CD14-positive monocyte (primary cell): Measurements from ENCODE around the gene C17orf107. TPM values are rescaled to one million over a fixed set of nuclear protein-coding genes. Genes with fewer than 3 reads are reported as not detected.

Experiments used
- DNase-seq, 3 donors: peaks; one replicate each; pipeline ENCODE4 v3.0.0-alpha.2; 2011 to 2022
- H2AFZ ChIP-seq: 2 replicates; pipeline ENCODE4 v1.6.0; 2012; ENCODE audit warnings: mild to moderate bottlenecking, low read depth, low read length, inconsistent platforms; ENCODE audit not compliant: insufficient read depth, poor library complexity, severe bottlenecking
- H3K27ac ChIP-seq, 2 donors: 1 replicate in 1 of 2; 2 replicates in 1 of 2; pipeline ENCODE4 v1.5.1; 2012 to 2013; ENCODE audit warnings: low read length in 2 of 2, control low read depth in 1 of 2, inconsistent platforms in 1 of 2, low read depth in 1 of 2, mild to moderate bottlenecking in 1 of 2
- H3K27me3 ChIP-seq, 2 donors: one replicate each; pipeline versions ENCODE4 v1.6.0 to v1.6.1; 2011 to 2013; ENCODE audit warnings: low read length in 2 of 2; ENCODE audit not compliant: control insufficient read depth in 2 of 2, insufficient read depth in 2 of 2
- H3K36me3 ChIP-seq, 2 donors: replicated peaks in 1 of 2; 1 replicate in 1 of 2; 2 replicates in 1 of 2; pipeline versions ENCODE4 v1.5.1 to v1.6.1; 2012 to 2013; ENCODE audit warnings: low read length in 2 of 2, control low read depth in 1 of 2, inconsistent platforms in 1 of 2, mild to moderate bottlenecking in 1 of 2; ENCODE audit not compliant: insufficient read depth in 2 of 2, control insufficient read depth in 1 of 2
- H3K4me1 ChIP-seq, 2 donors: 1 replicate in 1 of 2; 2 replicates in 1 of 2; pipeline versions ENCODE4 v1.5.1 to v1.6.1; 2012 to 2013; ENCODE audit warnings: low read length in 2 of 2, control low read depth in 1 of 2, inconsistent platforms in 1 of 2, mild to moderate bottlenecking in 1 of 2, moderate library complexity in 1 of 2; ENCODE audit not compliant: insufficient read depth in 2 of 2, control insufficient read depth in 1 of 2
- H3K4me2 ChIP-seq: replicated peaks from 2 replicates; pipeline ENCODE3; 2012; ENCODE audit warnings: low read length, moderate library complexity, mild to moderate bottlenecking; ENCODE audit not compliant: poor library complexity, severe bottlenecking; ENCODE audit errors: extremely low read depth
- H3K4me3 ChIP-seq, 3 experiments: fragments of 200-600 bp in 1 of 3; sonication (generic) in 1 of 3; replicated peaks in 1 of 3; 1 replicate in 2 of 3; 2 replicates in 1 of 3; pipeline ENCODE4 v1.5.1; 2011 to 2013; ENCODE audit warnings: low read length in 3 of 3, mild to moderate bottlenecking in 3 of 3, control low read depth in 2 of 3, low read depth in 2 of 3, inconsistent platforms in 1 of 3, moderate library complexity in 1 of 3
- H3K79me2 ChIP-seq: 2 replicates; pipeline ENCODE4 v1.6.0; 2012; ENCODE audit warnings: mild to moderate bottlenecking, control low read depth, inconsistent platforms, low read length, moderate library complexity; ENCODE audit not compliant: insufficient read depth
- H3K9ac ChIP-seq: 2 replicates; pipeline ENCODE4 v1.6.0; 2017; ENCODE audit warnings: low read length, mild to moderate bottlenecking; ENCODE audit not compliant: insufficient read depth, poor library complexity, severe bottlenecking
- H3K9me3 ChIP-seq, 2 donors: replicated peaks in 1 of 2; 1 replicate in 1 of 2; 2 replicates in 1 of 2; pipeline versions ENCODE4 v1.5.1 to v1.6.1; 2012 to 2013; ENCODE audit warnings: low read length in 2 of 2, control low read depth in 1 of 2; ENCODE audit not compliant: control insufficient read depth in 1 of 2, insufficient read depth in 1 of 2
- H4K20me1 ChIP-seq: 2 replicates; pipeline ENCODE4 v1.6.0; 2012; ENCODE audit warnings: mild to moderate bottlenecking, low read length, control low read depth, moderate library complexity; ENCODE audit not compliant: insufficient read depth
- H3K27ac Mint-ChIP-seq, 7 donors: one replicate each; pipeline ENCODE4 v1.8.0; 2020; ENCODE audit warnings: mild to moderate bottlenecking in 7 of 7, mixed read lengths in 7 of 7, moderate library complexity in 6 of 7, inconsistent platforms in 2 of 7
- H3K27me3 Mint-ChIP-seq, 3 donors: one replicate each; pipeline ENCODE4 v1.8.0; 2021 to 2022; ENCODE audit warnings: low read depth in 3 of 3, mild to moderate bottlenecking in 3 of 3, mixed read lengths in 3 of 3, moderate library complexity in 3 of 3, inconsistent platforms in 1 of 3
- H3K36me3 Mint-ChIP-seq, 2 donors: one replicate each; pipeline ENCODE4 v1.8.0; 2020; ENCODE audit warnings: mixed read lengths in 2 of 2, inconsistent platforms in 1 of 2, mild to moderate bottlenecking in 1 of 2
- H3K4me1 Mint-ChIP-seq: one replicate; pipeline ENCODE4 v1.8.0; 2020; ENCODE audit warnings: mild to moderate bottlenecking, mixed read lengths
- H3K4me3 Mint-ChIP-seq, 2 donors: one replicate each; pipeline ENCODE4 v1.8.0; 2020; ENCODE audit warnings: mild to moderate bottlenecking in 2 of 2, mixed read lengths in 2 of 2, moderate library complexity in 1 of 2
- H3K9me3 Mint-ChIP-seq, 7 donors: one replicate each; pipeline ENCODE4 v1.8.0; 2020 to 2022; ENCODE audit warnings: mixed read lengths in 7 of 7, mild to moderate bottlenecking in 6 of 7, moderate library complexity in 6 of 7, inconsistent platforms in 2 of 7
- WGBS: methylation state at CpG from one replicate; pipeline ENCODE4 v1.1.5; 2013; ENCODE audit warnings: missing lambda C conversion rate; ENCODE audit not compliant: insufficient coverage; 5-methylcytosine and 5-hydroxymethylcytosine counted together
- intact Hi-C, 2 donors: fragments of 100-400 bp; cut with micrococcal nuclease; formaldehyde crosslinking; loops; one replicate each; pipeline versions ENCODE4 v1.15.0 to v1.15.1; 2023
- polyA plus RNA-seq, 3 donors: library from polyadenylated mRNA; depleted of rRNA in 1 of 3; unstranded in 2 of 3; stranded (reverse) in 1 of 3; fragments of 300-500 nt in 2 of 3; fragments of >200 nt in 1 of 3; fragmentation: Illumina TruSeq in 2 of 3; gene quantifications; 1 replicate in 2 of 3; 2 replicates in 1 of 3; pipeline ENCODE4 v1.2.3, GENCODE V29; 2012 to 2021
- TF ChIP-seq, protein P1 (sequence below): fragments of 200-600 bp; IDR thresholded peaks from one replicate; pipeline ENCODE4 v1.8.0; 2022; ENCODE audit warnings: antibody characterized with exemption, mild to moderate bottlenecking

Gene C17orf107
- polyA plus RNA-seq, 3 donors = 1.9 to 5.1 (median 4.2) TPM

DNA sequence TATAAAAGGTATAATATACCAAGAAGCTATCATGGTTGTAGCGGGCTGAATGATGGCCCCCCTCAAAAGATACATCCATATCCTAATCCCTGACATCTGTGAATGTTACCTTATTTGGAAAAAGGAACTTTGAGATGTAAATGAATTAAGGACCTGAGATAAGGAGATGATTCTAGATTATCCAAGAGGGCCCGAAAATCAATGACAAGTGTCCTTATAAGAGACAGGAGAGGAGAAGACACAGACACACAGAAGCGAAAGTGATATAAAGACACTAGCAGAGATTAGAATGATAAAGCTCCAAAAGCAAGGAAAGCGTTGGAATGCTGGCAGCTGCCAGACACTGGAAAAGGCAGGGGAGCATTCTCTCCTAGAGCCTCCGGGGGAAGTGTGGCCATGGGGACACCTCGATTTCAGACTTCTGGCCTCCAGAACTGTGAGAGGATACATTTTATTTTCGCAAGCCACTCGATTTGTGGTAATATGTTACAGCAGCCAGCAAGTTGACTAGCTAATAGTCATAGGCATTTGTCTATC lies 20.2 kb downstream of the C17orf107 start:
- Histone ChIP-seq H2AFZ (no peak overlapping the region), H3K9ac (no peak overlapping the region), H3K4me1 (peaks cover 17% of the 10 kb centered on the region in 2 donors), H3K27ac (no peak overlapping the region), H4K20me1 (no peaks in the 10 kb centered on the region), H3K36me3 (no peaks in the 10 kb centered on the region), H3K4me3 (no peak overlapping the region), H3K9me3 (no peaks in the 10 kb centered on the region), H3K4me2 (no peak overlapping the region), H3K27me3 (no peaks in the 10 kb centered on the region), H3K79me2 (no peaks in the 10 kb centered on the region)
- Mint-ChIP-seq H3K36me3 (no peaks in the 10 kb centered on the region), H3K4me1 (peaks cover 19% of the 10 kb centered on the region), H3K9me3 (no peaks in the 10 kb centered on the region), H3K27ac (peak overlapping the region in 4 of 7 donors; percentile 58 to 93 (median 76)), H3K27me3 (peaks cover 0 to 3% (median 0%) of the 10 kb centered on the region in 3 donors), H3K4me3 (no peak overlapping the region)
- no peak for DNase-seq
- 85% methylated on average over 5 of the region's 8 CpGs for WGBS
- intact Hi-C loops = no loop called here
- TF ChIP-seq, protein P1, sequence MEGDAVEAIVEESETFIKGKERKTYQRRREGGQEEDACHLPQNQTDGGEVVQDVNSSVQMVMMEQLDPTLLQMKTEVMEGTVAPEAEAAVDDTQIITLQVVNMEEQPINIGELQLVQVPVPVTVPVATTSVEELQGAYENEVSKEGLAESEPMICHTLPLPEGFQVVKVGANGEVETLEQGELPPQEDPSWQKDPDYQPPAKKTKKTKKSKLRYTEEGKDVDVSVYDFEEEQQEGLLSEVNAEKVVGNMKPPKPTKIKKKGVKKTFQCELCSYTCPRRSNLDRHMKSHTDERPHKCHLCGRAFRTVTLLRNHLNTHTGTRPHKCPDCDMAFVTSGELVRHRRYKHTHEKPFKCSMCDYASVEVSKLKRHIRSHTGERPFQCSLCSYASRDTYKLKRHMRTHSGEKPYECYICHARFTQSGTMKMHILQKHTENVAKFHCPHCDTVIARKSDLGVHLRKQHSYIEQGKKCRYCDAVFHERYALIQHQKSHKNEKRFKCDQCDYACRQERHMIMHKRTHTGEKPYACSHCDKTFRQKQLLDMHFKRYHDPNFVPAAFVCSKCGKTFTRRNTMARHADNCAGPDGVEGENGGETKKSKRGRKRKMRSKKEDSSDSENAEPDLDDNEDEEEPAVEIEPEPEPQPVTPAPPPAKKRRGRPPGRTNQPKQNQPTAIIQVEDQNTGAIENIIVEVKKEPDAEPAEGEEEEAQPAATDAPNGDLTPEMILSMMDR = no peak

DNA sequence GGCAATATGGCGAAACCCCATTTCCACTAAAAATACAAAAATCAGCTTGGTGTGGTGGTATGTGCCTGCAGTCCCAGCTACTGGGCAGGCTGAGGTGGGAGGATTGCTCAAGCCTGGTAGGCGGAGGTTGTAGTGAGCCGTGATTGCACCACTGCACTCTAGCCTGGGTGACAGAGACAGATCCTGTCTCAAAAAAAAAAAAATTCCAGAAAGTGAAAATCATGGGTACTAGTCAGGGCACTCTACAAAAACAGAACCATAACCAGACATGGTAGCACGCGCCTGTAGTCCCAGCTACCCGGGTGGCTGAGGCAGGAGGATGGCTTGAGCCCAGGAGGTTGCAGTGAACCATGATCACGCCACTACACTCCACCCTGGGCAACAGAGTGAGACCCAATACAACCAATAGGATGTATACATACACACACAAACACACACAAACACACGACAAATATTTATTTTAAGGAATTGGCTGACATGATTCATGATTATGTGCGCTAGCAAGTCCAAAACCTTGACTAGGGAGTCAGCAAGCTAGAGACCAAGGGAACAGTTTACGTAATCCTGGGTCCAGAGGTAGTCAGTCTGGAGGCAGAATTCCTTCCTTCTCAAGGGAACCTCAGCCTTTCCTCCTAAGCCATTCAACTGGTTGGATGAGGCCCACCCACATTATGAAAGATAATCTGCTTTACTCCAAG lies 21.2 kb downstream of the C17orf107 start:
- no peaks in the 10 kb centered on the region for H3K27me3 ChIP-seq
- peak; percentile 61 to 90 (median 82) for DNase-seq
- H4K20me1 ChIP-seq = no peaks in the 10 kb centered on the region
- H3K79me2 ChIP-seq = no peaks in the 10 kb centered on the region
- intact Hi-C loops = no loop called here
- H3K9me3 ChIP-seq = no peaks in the 10 kb centered on the region
- TF ChIP-seq, protein P1 = no peak
- no peak overlapping the region for H3K4me3 ChIP-seq
- H3K4me1 ChIP-seq = peaks cover 17% of the 10 kb centered on the region in 2 donors
- Mint-ChIP-seq H3K4me1 (peaks cover 19% of the 10 kb centered on the region), H3K27ac (peak overlapping the region; percentile 53 to 93 (median 90)), H3K9me3 (no peaks in the 10 kb centered on the region), H3K36me3 (no peaks in the 10 kb centered on the region), H3K27me3 (peaks cover 0 to 2% (median 0%) of the 10 kb centered on the region in 3 donors), H3K4me3 (peak overlapping the region in 1 of 2 donors; percentile 73)
- H3K4me2 ChIP-seq = peak overlapping the region; percentile 15
- H3K36me3 ChIP-seq = no peaks in the 10 kb centered on the region
- 50% methylated on average over 2 of the region's 10 CpGs for WGBS
- H3K27ac ChIP-seq = peak overlapping the region; percentile 65 to 77
- peak overlapping the region; percentile 38 for H2AFZ ChIP-seq
- peak overlapping the region; percentile 6 for H3K9ac ChIP-seq
